GM18861 (cell line): Measurements from ENCODE around the gene ARHGEF28.

Experiments
- ATAC-seq: cut with Tn5 transposase; IDR thresholded peaks from one replicate; pipeline ENCODE4 v1.9.1; 2021; ENCODE audit not compliant: unreplicated experiment

Gene ARHGEF28

GRCh38 chr5:73654171-73654811 is 28.3 kb downstream of the ARHGEF28 start:
- ATAC-seq, result no peak

- ATAC-seq, result no peak
Measured at GRCh38 chr5:73654819-73655318, 28.9 kb downstream of the ARHGEF28 start.

DNA sequence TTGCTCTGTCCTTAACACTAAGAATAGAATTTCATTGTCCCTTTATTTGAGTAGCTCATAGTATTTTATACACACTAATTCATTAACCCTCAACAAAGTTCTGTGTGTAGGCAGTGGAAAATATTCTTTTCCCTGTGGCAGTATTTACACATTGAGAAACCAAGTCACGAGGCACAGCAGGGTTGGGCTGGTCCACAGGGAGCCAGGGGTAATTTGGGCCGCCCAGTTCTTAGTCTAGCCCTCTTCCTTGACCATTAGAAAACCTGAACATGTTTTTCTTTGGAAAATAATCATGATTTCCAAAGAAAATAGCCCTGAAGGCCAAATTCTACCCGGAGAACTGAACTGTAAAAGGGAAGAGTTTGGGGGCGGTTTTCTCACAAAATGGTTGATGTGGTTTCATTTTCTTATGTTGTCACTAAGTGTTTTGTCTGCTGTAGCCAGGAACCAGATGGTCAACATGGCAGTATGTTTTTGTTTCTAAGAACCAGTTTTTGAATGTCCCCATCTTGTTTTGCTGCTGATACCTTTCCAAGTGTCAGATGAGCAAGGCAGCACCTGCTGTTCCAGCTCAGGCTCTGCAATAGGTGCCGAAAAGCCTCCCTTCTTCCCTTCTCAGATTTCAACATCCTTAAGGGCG is 29.6 kb downstream of the ARHGEF28 start:
- no peak for ATAC-seq

GRCh38 chr5:73661753-73662152 is 35.8 kb downstream of the ARHGEF28 start:
- ATAC-seq, result no peak

- ATAC-seq, result no peak
Measured at GRCh38 chr5:73663161-73663859, 37.3 kb downstream of the ARHGEF28 start.

GRCh38 chr5:73663860-73664240 is 37.9 kb downstream of the ARHGEF28 start:
- peak; percentile 43 for ATAC-seq

DNA sequence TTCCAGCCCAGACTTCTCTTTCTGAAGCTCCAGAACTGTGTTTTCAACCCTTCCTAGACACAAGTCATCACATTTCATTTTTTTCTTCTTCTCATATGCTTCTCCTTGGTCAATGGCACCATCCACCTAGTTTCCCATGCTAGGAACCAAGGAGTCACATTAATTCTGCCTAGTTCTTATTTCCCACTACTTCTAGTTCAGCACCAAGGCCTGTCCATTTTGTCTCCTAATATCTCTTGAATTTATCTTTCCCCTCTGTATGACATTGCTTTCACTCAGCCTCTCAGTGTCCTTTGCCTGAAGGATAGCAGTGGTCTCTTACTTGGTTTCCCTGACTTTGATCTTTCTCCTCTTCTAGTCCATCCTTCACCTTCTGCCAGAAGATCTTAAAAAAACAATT is 38.8 kb downstream of the ARHGEF28 start:
- ATAC-seq, result no peak

DNA sequence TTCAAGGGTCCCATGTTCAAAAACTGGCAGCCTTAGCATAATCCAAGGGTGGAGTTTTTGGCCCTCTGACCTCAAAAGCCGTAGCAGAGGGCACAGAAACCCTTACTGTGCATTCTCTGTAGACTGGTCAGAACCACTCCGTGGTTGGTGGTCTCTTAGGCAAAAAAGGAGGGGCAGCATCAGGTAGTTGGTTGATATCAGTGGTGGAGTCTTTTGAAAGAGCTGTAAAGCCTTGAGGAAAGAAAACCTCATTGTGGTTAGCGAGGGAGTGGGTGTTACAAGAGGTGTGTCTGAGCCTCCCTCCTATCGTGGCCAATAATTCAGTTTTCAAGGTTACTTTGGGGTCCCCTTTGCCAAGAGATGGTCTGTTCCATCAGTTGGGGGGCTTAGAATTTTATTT is 40.9 kb downstream of the ARHGEF28 start:
- ATAC-seq, result no peak

GRCh38 chr5:73668017-73668416 is 42.0 kb downstream of the ARHGEF28 start:
- ATAC-seq, result no peak

DNA sequence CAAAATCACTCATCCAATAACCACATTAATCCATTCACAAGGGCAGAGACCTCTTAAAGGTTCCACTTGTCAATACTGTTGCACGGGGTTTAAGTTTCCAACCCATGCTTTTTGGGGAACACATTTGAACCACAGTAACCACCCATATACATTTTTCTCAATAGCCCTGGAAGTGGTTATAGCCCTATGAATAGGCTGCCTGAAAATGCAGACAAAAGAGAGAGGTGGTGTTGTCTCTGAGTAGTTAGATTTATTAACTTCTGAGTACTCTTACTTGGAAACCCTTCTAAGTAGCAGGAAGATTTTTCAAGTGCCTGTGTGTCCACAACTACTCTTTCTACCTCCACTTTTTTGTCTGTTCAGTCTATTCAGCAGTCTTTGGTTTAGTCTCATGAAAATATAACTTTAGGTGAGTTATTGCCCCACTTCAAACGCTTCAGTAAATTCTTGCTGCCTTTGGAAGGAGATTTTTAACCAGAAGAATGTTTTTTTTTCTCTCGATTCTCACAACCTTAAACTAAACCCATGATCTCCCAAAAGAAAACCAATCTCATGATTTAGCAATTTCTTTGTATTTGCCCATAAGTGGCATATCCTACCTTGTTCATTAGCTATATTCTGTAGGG is 42.6 kb downstream of the ARHGEF28 start:
- no peak for ATAC-seq

DNA sequence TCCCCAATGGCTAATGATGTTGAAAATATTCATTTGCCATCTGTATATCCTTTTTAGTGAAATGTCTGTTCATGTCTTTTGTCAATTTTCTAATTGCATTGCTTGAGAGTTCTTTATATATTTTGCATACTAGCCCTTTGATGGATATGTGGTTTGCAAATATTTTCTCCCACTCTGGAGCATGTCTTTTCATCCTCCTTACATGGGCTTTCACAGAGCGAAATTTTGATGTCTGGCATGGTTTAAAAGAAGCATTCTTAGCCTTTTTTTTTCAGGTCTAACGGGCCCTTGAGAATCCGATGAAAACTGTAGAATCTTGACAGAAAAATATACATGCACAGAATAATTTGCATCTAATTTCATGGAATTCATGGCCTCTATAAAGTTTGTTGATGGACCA is 44.7 kb downstream of the ARHGEF28 start:
- ATAC-seq, result no peak

DNA sequence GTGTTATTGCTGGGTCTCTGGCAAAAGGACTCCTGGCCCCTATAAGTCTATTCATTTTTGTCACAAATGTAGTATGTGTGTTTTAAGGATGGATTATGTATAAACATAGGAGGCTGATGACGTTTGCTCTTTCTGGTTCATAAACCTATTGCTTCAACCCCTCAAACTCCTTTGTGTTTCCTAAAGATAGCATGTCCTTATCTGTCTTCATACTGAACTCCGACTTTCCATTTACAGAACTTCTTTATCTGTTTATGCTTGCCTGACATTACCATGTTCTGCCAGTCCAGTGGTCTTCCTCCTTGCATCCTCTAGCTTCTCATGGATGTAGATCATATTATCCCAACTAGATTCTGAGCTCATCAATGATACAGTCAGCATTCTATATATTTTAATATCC is 46.1 kb downstream of the ARHGEF28 start:
- no peak for ATAC-seq

DNA sequence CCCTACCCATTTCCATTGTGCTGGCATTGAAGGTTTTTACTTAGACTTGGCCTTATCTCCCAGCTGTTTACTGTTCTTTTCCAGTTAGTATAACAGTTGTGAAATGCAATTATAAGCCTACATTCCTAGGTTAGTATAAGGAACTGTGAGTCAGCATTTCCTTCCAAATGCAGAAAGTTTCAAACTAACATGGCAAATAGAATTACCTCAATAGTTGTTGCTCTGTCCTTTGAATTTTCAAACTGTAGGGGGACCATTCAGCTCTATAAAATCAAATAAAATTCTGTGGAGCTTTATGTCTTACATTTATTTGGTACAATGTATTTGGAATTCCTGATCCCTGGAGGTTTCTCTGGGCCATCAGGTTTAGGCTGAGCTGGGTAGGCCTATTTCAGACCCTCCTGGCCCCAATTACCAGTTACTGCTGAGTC is 47.2 kb downstream of the ARHGEF28 start:
- no peak for ATAC-seq

GRCh38 chr5:73674669-73675004 is 48.6 kb downstream of the ARHGEF28 start:
- ATAC-seq, result no peak

DNA sequence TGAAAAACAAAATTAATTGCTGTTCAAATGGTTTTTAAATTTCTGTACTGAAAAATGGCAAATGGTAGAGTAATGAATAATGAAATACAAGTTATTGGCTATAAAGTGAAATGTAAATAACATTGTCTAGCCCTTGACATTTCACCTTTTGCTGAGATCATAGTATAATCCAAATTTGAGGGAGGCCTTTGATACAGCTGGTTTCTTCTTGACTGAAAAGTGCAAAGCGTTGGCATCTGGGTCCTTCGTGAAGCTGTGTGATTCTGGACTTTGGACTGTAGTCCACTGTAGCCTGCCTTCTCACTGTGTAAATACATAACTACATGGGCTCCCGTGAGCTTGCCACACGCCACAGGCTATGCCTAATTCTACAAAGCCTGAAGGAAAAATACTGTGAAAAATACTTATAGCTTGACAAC is 52.3 kb downstream of the ARHGEF28 start:
- no peak for ATAC-seq

DNA sequence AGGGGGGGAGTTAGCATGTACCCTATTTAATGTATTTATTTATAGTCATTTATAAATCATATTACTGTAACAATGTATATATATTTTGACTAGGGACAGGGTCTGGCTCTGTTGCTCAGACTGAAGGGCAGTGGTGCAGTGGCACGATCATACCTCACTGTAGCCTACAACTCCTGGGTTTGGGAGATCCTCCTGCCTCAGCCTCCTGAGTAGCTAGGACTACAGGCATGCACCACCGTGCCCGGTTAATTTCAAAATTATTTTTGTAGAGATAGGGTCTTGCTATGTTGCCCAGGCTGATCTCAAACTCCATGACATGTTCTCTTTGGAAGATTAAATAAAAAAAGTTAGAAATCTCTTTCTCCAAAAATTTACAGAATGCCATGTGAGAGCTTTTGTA is 52.8 kb downstream of the ARHGEF28 start:
- ATAC-seq, result no peak

DNA sequence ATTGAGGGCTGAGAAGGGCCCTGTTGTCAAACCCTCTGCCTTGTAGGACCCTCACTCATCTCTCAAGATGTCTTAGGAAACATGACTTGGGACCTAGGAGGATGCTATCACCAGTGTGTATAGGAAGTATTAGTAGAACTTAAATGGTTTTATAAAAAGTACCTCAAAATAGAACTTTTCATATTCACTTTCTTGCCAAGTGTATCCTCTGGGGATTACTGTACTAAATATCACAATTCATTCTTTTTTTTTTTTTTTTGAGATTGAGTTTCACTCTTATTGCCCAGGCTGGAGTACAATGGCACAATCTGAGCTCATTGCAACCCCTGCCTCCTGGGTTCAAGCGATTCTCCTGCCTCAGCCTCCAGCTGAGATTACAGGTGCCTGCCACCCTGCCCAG is 56.2 kb downstream of the ARHGEF28 start:
- no peak for ATAC-seq

GRCh38 chr5:73684691-73685090 is 58.7 kb downstream of the ARHGEF28 start:
- ATAC-seq, result no peak

- peak; percentile 61 for ATAC-seq
Measured at GRCh38 chr5:73686912-73687311, 60.9 kb downstream of the ARHGEF28 start.

DNA sequence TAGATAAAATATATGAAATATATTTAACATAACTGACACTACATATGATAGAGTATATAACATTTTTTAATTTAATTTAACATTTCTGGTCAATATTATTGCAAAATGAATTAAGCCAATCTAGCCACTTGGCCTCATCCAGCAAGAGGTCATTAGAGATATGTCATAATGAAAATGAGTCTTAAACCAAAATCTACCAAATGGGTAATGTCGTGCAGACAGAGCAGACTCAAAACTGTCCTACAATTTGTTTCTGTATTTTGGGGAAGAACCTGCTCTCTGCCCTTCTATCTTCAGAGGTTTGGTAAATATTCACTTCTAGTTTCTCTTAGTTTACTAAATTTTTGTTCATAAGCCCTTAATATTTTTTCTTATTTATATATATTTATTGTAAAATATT is 61.4 kb downstream of the ARHGEF28 start:
- peak; percentile 77 for ATAC-seq

DNA sequence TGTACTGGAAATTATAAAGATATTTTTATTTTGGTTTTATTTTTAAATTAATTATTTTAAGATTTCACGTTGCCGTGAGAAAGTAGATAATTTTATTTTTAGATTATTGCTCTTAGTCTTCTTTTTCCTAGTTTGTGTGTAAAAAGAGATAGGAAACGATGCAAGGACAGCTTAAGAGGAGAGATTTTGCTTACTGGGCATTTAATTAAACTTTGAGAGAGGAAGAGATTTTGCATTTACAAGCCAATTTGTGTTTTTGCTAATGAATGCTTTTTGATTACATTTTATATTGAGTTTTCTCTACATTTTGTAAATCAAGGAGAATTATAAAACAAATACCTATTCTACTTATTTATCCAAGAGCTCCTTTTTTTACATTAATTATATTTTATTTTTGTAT is 64.0 kb downstream of the ARHGEF28 start:
- ATAC-seq, result no peak
